Parathyroid adenoma (tissue), 2 donors: ENCODE data around the gene AP2A2.

Source experiments
- H2AFZ ChIP-seq: fragments of 300-600 bp; sonication (generic); one replicate; pipeline ENCODE4 v1.7.0; 2017; ENCODE audit warnings: antibody characterized with exemption, mild to moderate bottlenecking
- H3K27ac ChIP-seq: fragments of 300-600 bp; sonication (generic); one replicate; pipeline ENCODE4 v1.7.0; 2017
- H3K27me3 ChIP-seq: fragments of 300-600 bp; sonication (generic); one replicate; pipeline ENCODE4 v1.7.0; 2017; ENCODE audit warnings: low read length; ENCODE audit not compliant: control insufficient read depth, insufficient read depth
- H3K36me3 ChIP-seq: fragments of 300-600 bp; sonication (generic); one replicate; pipeline ENCODE4 v1.7.0; 2017; ENCODE audit warnings: low read length; ENCODE audit not compliant: control insufficient read depth, insufficient read depth
- H3K4me1 ChIP-seq: fragments of 300-600 bp; sonication (generic); one replicate; pipeline ENCODE4 v1.7.0; 2017; ENCODE audit warnings: control low read depth
- H3K4me2 ChIP-seq: fragments of 300-600 bp; sonication (generic); one replicate; pipeline ENCODE4 v1.7.0; 2017; ENCODE audit warnings: low read length
- H3K4me3 ChIP-seq: fragments of 300-600 bp; sonication (generic); one replicate; pipeline ENCODE4 v1.7.0; 2017; ENCODE audit warnings: low read depth, low read length
- H3K79me2 ChIP-seq: fragments of 300-600 bp; sonication (generic); one replicate; pipeline ENCODE4 v1.7.0; 2017; ENCODE audit warnings: control low read depth
- H3K9ac ChIP-seq: fragments of 300-600 bp; sonication (generic); one replicate; pipeline ENCODE4 v1.7.0; 2017; ENCODE audit warnings: mild to moderate bottlenecking
- H3K9me3 ChIP-seq: fragments of 300-600 bp; sonication (generic); one replicate; pipeline ENCODE4 v1.7.0; 2017; ENCODE audit warnings: low read length; ENCODE audit not compliant: control insufficient read depth
- CTCF ChIP-seq: fragments of 300-600 bp; sonication (generic); IDR thresholded peaks from one replicate; pipeline ENCODE4 v1.7.0; 2017; ENCODE audit warnings: antibody characterized with exemption, mild to moderate bottlenecking
- donor health status: primary hyperparathyroidism.

AP2A2 gene

GRCh38 chr11:921921-922678, 3.6 kb upstream of the AP2A2 start:
- Histone ChIP-seq H3K9me3 (no peaks in the 10 kb centered on the region), H3K27me3 (no peaks in the 10 kb centered on the region), H3K36me3 (no peaks in the 10 kb centered on the region), H3K27ac (no peak overlapping the region), H2AFZ (no peak overlapping the region), H3K9ac (no peak overlapping the region), H3K4me1 (no peaks in the 10 kb centered on the region), H3K79me2 (no peaks in the 10 kb centered on the region), H3K4me3 (no peak overlapping the region), H3K4me2 (no peak overlapping the region)
- TF ChIP-seq CTCF = no peak

GRCh38 chr11:923691-924405, 1.8 kb upstream of the AP2A2 start:
- H3K4me1 ChIP-seq = peaks cover 3% of the 10 kb centered on the region
- H3K27ac ChIP-seq = no peak overlapping the region
- H3K4me3 ChIP-seq = no peak overlapping the region
- no peak overlapping the region for H3K9ac ChIP-seq
- no peaks in the 10 kb centered on the region for H3K9me3 ChIP-seq
- no peaks in the 10 kb centered on the region for H3K79me2 ChIP-seq
- no peak overlapping the region for H2AFZ ChIP-seq
- H3K4me2 ChIP-seq = no peak overlapping the region
- TF ChIP-seq CTCF = no peak
- H3K27me3 ChIP-seq = no peaks in the 10 kb centered on the region
- no peaks in the 10 kb centered on the region for H3K36me3 ChIP-seq

- Histone ChIP-seq H2AFZ (no peak overlapping the region), H3K79me2 (no peaks in the 10 kb centered on the region), H3K4me1 (peaks cover 3% of the 10 kb centered on the region), H3K27me3 (no peaks in the 10 kb centered on the region), H3K9me3 (no peaks in the 10 kb centered on the region), H3K36me3 (no peaks in the 10 kb centered on the region), H3K9ac (no peak overlapping the region), H3K27ac (no peak overlapping the region), H3K4me3 (no peak overlapping the region), H3K4me2 (no peak overlapping the region)
- no peak for TF ChIP-seq CTCF
Observed at GRCh38 chr11:924406-925157, 1.1 kb upstream of the AP2A2 start.

- H3K79me2 ChIP-seq = no peaks in the 10 kb centered on the region
- H3K4me1 ChIP-seq = peaks cover 3% of the 10 kb centered on the region
- no peak for TF ChIP-seq CTCF
- peak overlapping the region; percentile 22 for H3K4me3 ChIP-seq
- H3K9me3 ChIP-seq = no peaks in the 10 kb centered on the region
- H3K9ac ChIP-seq = no peak overlapping the region
- H3K27me3 ChIP-seq = no peaks in the 10 kb centered on the region
- H3K4me2 ChIP-seq = no peak overlapping the region
- H3K36me3 ChIP-seq = no peaks in the 10 kb centered on the region
- no peak overlapping the region for H3K27ac ChIP-seq
- peak overlapping the region; percentile 64 for H2AFZ ChIP-seq
Observed at GRCh38 chr11:925158-925495, 543 bp upstream of the AP2A2 start.
